GM04504 (cell line): ENCODE data around the gene RALGAPA1.
"Not testable (repeated sequence)": the region's sequence is repeated elsewhere in the genome, so short reads cannot be mapped to it uniquely, and the experiment has no call there.

Experiments
- DNase-seq: peaks from one replicate; pipeline ENCODE4 v3.0.0-alpha.2; 2012; ENCODE audit warnings: low read depth

The RALGAPA1 gene

DNA sequence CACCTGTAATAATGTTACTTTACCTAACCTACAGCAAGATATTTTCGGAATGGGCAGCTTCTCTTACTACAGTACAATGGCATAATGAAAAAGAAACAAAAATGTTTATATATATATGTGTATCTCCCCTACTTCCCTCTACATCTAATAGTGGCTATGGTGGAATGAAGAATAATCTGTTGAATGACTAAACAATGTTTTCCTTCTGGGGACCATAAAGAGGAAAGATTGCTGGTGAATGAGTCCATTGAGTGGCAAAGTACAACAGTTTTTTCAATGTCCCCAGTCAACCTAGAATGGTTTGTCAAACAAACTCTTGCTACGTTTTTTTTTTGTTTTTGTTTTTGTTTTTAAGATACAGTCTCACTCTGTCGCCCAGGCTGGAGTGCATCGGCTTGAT, 47.2 kb downstream of the RALGAPA1 start:
- no peak for DNase-seq

DNA sequence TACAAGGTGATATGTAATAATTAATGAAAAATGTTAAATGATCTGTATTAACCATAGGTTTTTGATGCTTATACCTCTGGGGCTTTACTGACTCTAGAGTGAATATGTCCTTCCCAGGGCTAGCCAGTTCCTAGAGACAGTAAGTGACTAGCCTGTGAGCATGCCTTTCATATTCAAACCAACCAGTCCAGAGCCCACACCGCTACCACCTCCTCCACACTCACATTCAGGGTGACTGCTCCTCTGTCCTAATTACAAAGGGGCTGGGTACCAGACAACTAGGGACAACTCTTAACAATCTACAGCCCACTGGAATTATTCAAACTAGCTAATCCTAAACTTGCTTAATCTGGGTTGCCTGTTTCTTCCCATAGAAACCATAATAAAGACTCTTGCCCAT, 49.0 kb downstream of the RALGAPA1 start:
- no peak for DNase-seq

DNA sequence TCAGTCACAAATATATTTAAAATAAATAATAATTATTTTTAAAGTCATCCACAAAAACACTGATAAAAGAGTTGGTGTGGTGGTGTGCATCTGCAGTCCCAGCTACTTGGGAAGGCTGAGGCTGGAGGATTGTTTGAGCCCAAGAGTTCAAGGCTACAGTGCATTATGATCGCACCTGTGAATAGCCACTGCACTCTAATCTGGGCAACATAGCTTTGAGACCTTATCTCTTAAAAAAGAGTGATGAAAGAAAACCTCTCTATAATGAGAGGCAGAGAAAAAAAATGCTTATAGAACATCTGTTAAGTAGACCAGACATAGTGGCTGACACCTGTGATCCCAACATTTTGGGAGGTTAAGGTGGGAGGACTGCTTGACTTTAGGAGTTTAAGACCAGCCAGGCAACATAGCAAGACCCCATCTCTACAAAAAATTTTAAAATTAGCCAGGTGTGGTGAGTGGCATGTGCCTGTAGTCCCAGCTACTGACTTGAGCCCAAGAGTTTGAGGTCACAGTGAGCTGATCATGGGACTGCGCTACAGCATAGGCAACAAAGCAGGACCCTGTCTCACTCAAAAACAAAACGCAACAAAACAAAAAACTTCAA, 50.5 kb downstream of the RALGAPA1 start:
- DNase-seq: no peak

DNA sequence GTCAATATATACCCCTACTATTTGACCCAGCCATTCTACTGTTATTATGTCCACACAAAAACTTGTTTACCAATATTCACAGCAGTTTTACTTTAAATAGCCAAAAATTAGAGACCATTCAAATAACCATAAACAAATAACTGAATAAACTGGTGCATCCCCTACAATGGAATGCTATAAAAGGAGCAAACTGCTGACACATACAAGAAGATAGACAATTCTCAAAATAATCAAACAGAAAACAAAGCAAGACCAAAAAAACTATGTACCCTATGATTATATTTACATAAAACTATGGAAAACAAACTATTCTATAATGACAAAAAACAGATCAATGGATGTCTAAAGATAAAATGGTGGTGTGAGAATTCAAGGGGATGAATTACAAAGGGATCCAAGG, 54.4 kb downstream of the RALGAPA1 start:
- DNase-seq: no peak

DNA sequence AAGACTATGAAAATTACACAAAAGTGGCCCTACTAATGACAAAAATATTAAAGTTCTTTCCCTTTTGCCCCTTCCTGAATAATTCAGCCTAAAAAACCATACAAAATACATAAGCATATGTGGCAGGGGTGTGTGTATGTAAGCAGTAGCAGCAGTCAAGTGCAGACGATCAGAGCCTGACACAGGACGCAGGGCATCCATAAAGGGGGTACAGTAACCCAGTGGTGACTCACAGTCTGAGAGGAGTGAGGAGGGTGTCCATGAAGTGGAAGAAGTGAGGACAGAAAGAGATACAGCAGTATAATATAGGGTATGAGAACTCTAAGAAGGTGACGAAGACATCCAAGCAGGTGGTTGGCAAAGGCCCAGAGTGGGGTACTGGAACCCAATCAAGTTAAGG, 56.7 kb downstream of the RALGAPA1 start:
- no peak for DNase-seq

DNA sequence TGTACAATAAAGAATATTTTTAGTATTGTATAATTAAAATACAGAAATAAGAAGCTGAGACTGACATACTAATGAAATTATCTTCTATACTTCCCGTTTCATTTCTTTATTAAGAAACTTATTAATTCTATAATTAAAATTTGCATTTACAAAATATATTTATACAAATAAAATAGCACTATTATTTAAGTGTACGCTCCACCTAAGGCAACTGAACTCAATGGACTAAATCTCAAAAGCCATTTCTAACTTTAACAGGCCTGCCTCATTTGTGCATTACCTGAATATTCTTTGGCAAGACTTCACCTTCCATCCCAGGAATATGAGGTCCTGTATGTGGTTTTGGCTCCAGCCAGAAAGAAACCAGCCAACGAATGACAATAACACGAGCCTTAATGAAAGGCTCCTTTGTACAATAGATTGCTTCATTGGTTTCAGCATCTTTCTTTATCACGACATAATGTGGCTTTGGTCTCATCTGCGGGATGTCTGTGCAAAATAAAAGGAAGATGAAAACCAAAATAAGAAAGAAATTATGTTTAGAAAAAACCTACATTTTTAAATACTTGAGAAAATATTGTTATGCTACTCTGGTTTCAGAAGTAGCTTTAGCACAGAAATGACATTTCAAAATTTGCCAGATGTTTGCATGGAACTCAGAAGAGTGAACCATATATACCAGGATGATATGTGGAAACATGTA, 58.7 kb downstream of the RALGAPA1 start:
- no peak for DNase-seq

DNA sequence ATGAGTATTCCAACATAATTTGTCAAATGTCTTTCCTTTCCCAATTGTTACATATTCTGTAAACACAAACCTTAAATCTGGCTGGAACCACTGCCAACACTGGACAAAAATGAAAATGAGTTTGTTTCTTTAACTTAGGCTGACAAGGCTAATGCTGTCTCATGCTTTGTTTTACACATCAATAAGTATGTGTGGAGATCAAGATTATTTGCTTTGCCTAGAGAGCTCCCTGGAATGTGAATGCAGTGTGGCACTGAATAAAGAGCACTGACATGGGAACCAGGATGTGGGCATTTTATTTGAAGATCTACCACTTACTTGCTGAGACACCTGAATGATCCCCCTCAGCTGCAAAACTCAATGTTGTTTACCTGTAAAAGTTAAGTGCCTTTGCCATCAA, 61.7 kb downstream of the RALGAPA1 start:
- DNase-seq: no peak

DNA sequence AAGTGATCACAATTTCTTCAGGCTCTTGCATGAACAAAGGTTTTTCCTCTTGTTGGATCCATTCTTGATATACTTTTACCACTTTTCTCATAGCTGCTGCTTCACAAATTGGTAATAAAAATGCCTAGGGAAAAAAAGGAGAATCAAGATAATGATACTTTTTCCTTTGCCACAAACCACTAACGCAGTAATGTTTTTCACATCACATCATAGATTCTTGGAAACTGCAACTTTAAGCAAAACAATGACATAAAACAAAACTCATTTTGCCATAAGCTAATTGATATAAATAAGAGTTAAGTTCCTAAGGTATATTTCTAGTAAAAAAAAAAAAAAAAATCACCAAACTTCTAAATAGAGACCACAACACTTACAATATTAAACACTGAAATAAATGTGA, 66.7 kb downstream of the RALGAPA1 start:
- DNase-seq: no peak

DNA sequence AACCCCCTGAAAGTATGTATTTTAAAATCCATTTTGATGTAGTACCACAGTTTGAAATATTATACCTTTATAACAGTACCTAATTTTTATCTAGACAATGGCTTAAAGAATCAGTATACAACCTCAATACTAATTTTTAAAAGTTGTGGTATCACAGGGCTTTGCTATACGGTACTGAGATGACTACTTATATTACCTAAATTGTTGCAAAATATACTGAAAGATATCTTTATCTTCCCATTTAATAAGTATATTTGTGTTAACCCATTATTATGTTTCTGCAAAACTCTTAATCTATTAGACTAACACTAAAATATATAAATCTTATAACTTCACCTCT, 67.1 kb downstream of the RALGAPA1 start:
- DNase-seq: no peak

DNA sequence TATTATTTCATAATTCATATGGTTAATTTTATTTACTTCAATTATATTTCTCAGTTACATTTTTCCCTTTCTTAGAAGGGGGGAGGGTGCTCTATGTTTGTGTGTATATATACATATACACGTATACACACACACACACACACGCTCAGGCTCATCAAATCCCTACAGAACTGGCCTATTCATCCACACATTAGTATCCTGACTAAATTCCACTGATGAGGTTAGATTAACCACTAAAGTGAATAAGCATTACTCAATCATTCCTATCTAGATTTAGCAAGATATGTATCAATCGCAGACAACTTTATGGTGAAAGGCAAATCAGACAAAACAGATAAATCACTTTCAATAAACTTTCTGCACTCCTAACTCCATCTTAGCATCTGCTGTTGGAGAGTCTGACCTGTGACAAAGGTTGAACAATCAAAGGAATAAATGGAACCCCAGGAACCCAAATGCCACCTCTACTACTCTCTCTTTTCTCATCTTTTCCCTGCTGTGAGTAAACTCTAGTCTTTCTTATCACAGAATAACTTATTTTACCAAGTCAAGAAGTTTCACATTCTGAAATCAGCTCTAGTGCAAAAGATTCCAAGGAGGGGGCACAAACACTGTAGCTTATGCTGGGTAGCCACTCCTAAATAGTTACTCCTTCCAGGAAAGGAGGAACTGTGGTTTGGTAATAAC, 67.6 kb downstream of the RALGAPA1 start:
- no peak for DNase-seq

DNA sequence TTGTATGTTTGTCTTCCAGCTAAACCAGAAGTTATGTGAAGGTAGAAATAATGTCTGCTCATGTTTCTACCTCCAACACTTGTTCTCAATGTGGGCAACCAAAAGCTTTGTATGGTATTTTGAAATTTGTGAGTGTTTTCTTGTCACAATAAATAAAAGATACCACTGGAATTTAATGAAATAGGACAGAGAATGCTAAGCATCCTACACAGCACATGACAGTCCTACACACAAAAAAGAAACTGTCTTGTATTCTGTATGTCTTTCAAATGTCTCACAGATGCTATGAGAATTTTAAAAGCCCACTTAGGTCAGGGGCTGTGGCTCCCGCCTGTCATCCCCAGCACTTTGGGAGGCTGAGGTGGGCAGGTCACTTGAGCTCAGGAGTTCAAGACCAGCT, 68.9 kb downstream of the RALGAPA1 start:
- DNase-seq: no peak

DNA sequence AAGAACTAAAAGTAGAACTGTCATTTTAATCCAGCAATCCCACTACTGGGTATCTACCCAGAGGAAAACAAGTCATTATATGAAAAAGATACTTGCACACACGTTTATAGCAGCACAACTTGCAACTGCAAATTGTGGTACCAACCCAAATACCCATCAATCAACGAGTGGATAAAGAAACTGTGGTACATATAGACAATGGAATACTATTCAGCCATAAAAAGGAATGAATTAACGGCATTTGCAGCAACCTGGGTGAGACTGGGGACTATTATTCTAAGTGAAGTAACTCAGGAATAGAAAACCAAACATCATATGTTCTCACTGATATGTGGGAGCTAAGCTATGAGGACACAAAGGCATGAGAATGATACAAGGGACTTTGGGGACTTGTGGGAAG, 73.9 kb downstream of the RALGAPA1 start:
- not testable (repeated sequence) for DNase-seq

DNA sequence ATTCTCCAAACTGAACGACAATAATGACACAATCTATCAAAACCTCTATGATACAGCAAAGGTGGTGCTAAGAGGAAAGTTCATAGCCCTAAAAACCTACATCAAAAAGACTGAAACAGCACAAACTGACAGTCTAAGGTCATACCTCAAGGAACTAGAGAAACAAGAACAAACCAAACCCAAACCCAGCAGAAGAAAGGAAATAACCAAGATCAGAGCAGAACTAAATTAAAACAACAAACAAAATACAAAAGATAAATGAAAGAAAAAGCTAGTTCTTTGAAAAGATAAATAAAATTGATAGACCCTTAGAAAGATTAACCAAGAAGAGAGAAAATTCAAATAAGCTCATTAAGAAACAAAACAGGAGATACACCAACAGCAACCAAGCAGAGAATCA, 75.6 kb downstream of the RALGAPA1 start:
- DNase-seq: not testable (repeated sequence)

DNA sequence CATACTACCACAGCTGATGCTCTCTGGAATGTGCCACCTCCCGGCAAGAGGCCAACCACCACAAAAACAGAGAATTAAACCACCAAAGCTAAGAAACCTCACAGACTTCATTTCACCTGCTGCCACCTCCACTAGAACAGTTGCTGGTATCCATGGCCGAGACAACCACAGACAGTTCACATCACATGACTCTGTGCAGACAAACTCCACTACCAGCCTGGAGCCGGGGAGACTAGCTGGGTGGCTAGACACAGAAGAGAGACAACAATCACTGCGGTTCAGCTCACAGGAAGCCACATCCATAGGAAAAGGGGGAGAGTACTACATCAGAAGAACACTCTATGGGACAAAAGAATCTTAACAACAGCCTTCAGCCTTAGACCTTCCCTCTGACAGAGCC, 78.2 kb downstream of the RALGAPA1 start:
- DNase-seq: no peak

DNA sequence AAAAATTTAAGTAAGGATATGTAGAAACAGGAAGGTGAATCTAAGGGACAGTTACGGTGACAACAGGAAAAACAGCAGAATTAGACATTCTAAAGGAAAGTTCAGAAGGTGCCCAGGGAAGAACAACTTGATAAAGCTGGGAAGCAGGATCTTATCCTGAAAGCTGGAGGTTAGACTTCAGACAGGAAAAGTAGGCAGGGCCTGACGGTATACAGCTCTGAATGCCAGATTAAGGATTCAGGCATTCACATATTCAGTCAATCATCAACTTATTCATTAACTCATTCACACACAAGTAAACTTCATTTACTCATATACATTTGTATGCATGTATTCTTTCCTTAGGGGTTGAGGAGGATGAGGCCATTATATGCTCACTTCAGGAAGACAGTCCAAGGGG, 81.3 kb downstream of the RALGAPA1 start:
- no peak for DNase-seq

DNA sequence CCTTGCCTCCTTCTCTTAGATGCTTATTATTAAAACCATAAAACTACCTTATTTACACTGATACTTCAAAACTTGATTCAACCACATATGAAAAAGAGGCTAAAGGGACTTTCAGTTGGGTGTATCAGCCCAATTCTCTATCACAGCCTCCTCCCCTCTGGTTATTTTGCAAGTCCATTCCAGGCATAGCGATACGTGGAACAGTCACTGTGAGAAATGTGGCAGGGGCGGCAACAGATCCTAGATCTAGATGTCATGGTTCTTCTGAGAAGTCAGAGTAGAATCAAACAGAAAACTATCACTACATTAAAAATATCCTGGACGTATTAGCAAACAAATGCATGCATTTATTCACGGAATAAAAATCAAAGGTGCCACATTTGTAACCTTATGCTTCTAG, 83.2 kb downstream of the RALGAPA1 start:
- DNase-seq: no peak

DNA sequence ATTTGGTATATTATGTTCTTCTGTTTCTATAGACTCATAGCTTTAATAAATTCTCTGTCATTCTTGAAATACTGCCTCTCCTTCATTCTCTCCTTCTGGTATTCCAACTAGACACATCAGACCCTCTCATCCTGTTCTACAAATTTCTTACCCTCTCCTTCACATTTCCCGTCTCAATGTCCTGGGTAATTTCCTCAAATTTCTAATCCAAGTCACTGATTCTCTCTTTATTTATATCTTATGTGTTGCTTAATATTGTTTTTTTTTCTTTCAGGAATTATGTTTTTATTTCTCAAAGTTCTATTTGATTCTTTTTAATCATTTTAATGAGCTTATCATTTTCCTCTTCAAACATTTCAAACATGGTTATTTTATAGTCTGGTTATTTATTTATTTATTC, 94.0 kb downstream of the RALGAPA1 start:
- no peak for DNase-seq

DNA sequence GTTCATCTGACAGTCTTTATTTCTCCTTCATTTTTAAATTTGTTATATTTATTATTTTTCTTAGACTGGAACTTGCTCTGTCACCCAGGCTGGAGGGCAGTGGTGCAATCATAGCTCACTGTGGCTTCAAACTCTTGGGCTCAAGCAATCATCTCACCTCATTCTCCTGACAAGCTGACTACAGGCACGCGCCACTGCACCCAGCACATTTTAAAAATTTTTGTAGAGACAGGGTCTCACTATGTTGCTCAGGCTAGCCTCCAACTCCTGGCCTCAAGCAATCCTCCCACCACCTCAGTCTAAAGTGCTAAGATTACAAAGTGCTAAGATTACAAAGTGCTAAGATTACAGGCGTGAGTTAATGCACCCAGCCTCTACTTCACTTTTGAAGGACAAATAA, 96.6 kb downstream of the RALGAPA1 start:
- no peak for DNase-seq

DNA sequence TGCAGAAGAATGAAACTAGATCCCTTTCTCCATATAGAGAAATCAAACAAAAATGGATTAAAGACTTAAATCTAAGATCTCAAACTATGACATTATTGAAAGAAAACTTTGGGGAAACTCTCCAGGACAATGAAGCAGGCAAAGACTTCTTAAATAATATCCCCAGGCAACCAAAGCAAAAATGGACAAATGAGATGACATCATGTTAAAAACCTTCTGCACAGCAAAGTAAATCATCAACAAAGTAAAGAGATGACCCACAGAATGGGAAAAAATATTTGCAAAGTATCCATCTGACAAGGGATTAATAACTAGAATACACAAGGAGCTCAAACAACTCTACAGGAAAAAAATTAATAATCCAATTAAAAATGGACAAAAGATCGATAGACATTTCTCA, 101.0 kb downstream of the RALGAPA1 start:
- DNase-seq: no peak

DNA sequence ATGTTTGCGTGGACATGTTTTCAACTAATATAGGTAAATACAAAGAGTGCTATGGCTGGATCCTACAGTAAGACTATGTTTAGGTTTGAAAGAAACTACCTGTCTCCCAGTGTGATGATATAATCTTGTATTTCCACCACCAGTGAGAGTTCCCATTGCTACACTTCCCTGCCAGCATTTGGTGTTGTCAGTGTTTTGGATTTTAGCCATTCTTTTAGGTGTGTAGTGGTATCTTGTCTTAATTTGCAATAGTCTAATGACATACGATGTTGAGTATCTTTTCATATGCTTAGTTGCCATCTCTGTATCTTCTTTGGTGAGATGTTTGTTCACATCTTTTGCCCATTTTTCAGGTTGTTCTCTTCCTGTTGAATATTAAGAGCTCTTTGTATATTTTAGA, 103.5 kb downstream of the RALGAPA1 start:
- no peak for DNase-seq

DNA sequence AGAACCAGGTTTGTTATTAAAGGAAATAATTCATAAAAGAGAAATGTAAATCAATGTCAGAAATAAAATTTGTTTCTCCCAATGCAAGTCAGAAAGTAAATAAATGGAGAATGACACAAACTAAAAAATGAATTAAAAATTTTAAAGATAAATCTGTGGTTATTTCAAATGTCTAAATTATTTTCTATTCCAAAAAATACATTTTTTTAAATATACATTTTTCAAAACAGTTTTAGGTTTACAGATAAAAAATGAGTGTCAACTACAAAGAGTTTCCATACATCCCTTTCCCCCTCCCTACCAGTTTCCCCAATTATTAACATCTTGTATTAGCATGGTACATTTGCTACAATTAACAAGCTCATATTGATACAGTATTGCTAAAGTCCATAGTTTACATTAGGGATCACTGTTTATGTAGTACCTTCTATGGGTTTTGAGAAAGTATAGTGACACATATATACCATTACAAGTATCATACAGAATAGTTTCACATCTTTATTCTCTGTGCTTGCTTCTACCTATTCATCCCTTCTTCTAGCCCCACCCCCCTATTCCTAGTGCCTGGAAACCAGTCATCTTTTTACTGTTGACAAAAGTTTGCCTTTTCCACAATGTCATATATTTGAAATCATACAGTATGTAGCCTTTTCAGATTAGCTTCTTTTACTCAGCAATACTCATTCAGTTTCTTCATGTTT, 104.2 kb downstream of the RALGAPA1 start:
- no peak for DNase-seq

DNA sequence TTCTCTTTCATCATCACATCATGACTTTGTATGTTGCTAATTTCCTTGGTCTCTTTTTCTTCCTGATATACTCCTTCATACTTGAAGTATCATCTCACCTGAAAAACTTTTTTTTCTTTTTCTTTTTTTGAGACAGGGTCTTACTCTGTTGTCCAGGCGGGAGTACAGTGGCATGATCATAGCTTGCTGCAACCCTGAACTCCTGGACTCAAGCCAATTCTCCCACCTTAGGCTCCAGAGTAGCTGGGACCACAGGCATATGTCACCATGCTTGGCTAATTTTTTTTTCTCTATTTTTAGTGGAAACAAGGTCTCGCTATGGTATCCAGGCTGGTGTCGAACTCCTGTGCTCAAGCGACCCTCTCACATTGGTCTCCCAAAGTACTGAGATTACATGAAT, 107.6 kb downstream of the RALGAPA1 start:
- no peak for DNase-seq

DNA sequence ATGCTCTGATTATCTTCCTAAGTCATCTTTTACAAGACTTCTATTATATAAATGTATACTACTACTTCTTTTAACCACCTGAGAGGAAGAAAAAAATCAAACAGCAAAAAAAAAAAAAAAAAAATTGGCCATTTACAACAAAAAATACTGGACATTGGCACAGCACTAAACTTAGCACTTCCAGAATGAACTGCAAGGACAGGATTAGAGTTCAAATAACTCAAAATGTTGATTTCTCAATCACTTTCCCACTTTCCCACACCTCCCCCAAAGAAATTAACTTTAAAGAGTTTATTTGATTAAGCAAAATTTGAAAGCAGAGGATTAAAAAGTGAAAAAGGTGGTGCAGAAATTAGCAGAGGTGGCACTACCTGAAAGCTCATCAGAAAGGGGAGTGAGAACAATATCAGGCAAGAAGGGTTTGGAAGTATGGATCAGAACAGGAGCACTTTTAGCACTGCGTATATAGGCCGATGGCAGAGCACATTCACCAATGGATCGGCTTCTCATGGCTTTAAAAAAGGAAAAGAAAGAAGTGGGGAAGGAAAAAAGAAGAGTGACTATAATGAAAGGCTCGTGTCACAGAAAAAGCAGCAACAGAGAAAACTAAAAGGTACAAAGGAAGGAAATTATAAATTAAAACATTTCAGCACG, 109.2 kb downstream of the RALGAPA1 start:
- DNase-seq: no peak
